Neuron (in vitro differentiated cells): ENCODE results near the gene ABHD18.
"Not testable (repeated sequence)": the region's sequence is repeated elsewhere in the genome, so short reads cannot be mapped to it uniquely, and the experiment has no call there.

Source experiments
- H2AFZ ChIP-seq: one replicate; pipeline ENCODE4 v1.6.1; 2013; ENCODE audit warnings: low read depth, mild to moderate bottlenecking, inconsistent platforms, low read length, moderate library complexity
- H3K27me3 ChIP-seq: one replicate; pipeline ENCODE4 v1.6.1; 2013; ENCODE audit warnings: low read length; ENCODE audit not compliant: insufficient read depth
- H3K36me3 ChIP-seq: one replicate; pipeline ENCODE4 v1.6.1; 2013; ENCODE audit warnings: low read length; ENCODE audit not compliant: insufficient read depth
- H3K4me1 ChIP-seq: one replicate; pipeline ENCODE4 v1.6.1; 2013; ENCODE audit warnings: low read length; ENCODE audit not compliant: insufficient read depth
- H3K4me3 ChIP-seq: 2 replicates; pipeline ENCODE4 v1.5.1; 2013; ENCODE audit warnings: mild to moderate bottlenecking, low read length, moderate library complexity
- H3K9me3 ChIP-seq: one replicate; pipeline ENCODE4 v1.6.1; 2013; ENCODE audit warnings: low read length

The ABHD18 gene

GRCh38 chr4:128006592-128006991 is 41.4 kb downstream of the ABHD18 start:
- Histone ChIP-seq H2AFZ (no peak overlapping the region), H3K27me3 (no peaks in the 10 kb centered on the region)

GRCh38 chr4:128009428-128009827 is 44.2 kb downstream of the ABHD18 start:
- no peak overlapping the region for H2AFZ ChIP-seq

More at GRCh38 chr4:128006592-128006991, 41.4 kb downstream of the ABHD18 start:
- H3K4me1 ChIP-seq = no peaks in the 10 kb centered on the region
- H3K4me3 ChIP-seq = no peak overlapping the region
- H3K9me3 ChIP-seq = no peaks in the 10 kb centered on the region
- peaks cover 2% of the 10 kb centered on the region for H3K36me3 ChIP-seq

GRCh38 chr4:128025319-128025718 is 60.1 kb downstream of the ABHD18 start:
- H2AFZ ChIP-seq = no peak overlapping the region
- no peaks in the 10 kb centered on the region for H3K27me3 ChIP-seq
- H3K4me1 ChIP-seq = no peaks in the 10 kb centered on the region
- no peak overlapping the region for H3K4me3 ChIP-seq
- H3K9me3 ChIP-seq = peaks cover 8% of the 10 kb centered on the region
- peaks cover 28% of the 10 kb centered on the region for H3K36me3 ChIP-seq

More at GRCh38 chr4:128009428-128009827, 44.2 kb downstream of the ABHD18 start:
- Histone ChIP-seq H3K4me3 (no peak overlapping the region), H3K4me1 (no peaks in the 10 kb centered on the region), H3K9me3 (no peaks in the 10 kb centered on the region), H3K27me3 (no peaks in the 10 kb centered on the region), H3K36me3 (peaks cover 6% of the 10 kb centered on the region)

- H3K27me3 ChIP-seq = no peaks in the 10 kb centered on the region
- no peak overlapping the region for H2AFZ ChIP-seq
- peaks cover 4% of the 10 kb centered on the region for H3K9me3 ChIP-seq
- H3K4me3 ChIP-seq = no peak overlapping the region
- peaks cover 14% of the 10 kb centered on the region for H3K36me3 ChIP-seq
- H3K4me1 ChIP-seq = no peaks in the 10 kb centered on the region
These were observed 64.7 kb downstream of the ABHD18 start for GRCh38 chr4:128029907-128030306.

- Histone ChIP-seq H3K4me1 (no peaks in the 10 kb centered on the region), H3K36me3 (peaks cover 17% of the 10 kb centered on the region), H3K9me3 (no peaks in the 10 kb centered on the region), H3K4me3 (no peak overlapping the region), H2AFZ (no peak overlapping the region), H3K27me3 (no peaks in the 10 kb centered on the region)
These were observed 66.7 kb downstream of the ABHD18 start for GRCh38 chr4:128031756-128032384.

GRCh38 chr4:128039568-128039967 is 74.4 kb downstream of the ABHD18 start:
- Histone ChIP-seq H3K27me3 (no peaks in the 10 kb centered on the region), H3K4me1 (no peaks in the 10 kb centered on the region), H3K9me3 (no peaks in the 10 kb centered on the region), H3K36me3 (peaks cover 2% of the 10 kb centered on the region), H3K4me3 (no peak overlapping the region), H2AFZ (no peak overlapping the region)

- H2AFZ ChIP-seq, H3K36me3 ChIP-seq, H3K4me3 ChIP-seq, H3K9me3 ChIP-seq, H3K27me3 ChIP-seq, H3K4me1 ChIP-seq: not testable (repeated sequence)
These were observed 81.8 kb downstream of the ABHD18 start for GRCh38 chr4:128047019-128047418.

GRCh38 chr4:128047514-128047913 is 82.3 kb downstream of the ABHD18 start:
- H3K27me3 ChIP-seq, H3K4me1 ChIP-seq, H3K9me3 ChIP-seq, H3K4me3 ChIP-seq, H3K36me3 ChIP-seq, H2AFZ ChIP-seq: not testable (repeated sequence)

- H3K4me3 ChIP-seq, H3K9me3 ChIP-seq, H2AFZ ChIP-seq, H3K4me1 ChIP-seq, H3K36me3 ChIP-seq, H3K27me3 ChIP-seq: not testable (repeated sequence)
These were observed 86.0 kb downstream of the ABHD18 start for GRCh38 chr4:128051229-128051628.

- not testable (repeated sequence) for H3K27me3 ChIP-seq, H3K9me3 ChIP-seq
These were observed 89.7 kb downstream of the ABHD18 start for GRCh38 chr4:128054907-128055306.

GRCh38 chr4:128055441-128056206 is 90.4 kb downstream of the ABHD18 start:
- not testable (repeated sequence) for H3K36me3 ChIP-seq, H2AFZ ChIP-seq, H3K27me3 ChIP-seq, H3K9me3 ChIP-seq, H3K4me3 ChIP-seq, H3K4me1 ChIP-seq

More at GRCh38 chr4:128054907-128055306, 89.7 kb downstream of the ABHD18 start:
- not testable (repeated sequence) for H3K4me3 ChIP-seq, H2AFZ ChIP-seq, H3K36me3 ChIP-seq, H3K4me1 ChIP-seq

GRCh38 chr4:128056396-128056795 is 91.2 kb downstream of the ABHD18 start:
- Histone ChIP-seq H2AFZ (no peak overlapping the region), H3K4me3 (no peak overlapping the region), H3K27me3 (no peaks in the 10 kb centered on the region), H3K36me3 (no peaks in the 10 kb centered on the region), H3K4me1 (no peaks in the 10 kb centered on the region), H3K9me3 (no peaks in the 10 kb centered on the region)

GRCh38 chr4:128060121-128060698 is 95.0 kb downstream of the ABHD18 start:
- peak overlapping the region; percentile 59 for H3K4me3 ChIP-seq
- no peaks in the 10 kb centered on the region for H3K27me3 ChIP-seq
- no peaks in the 10 kb centered on the region for H3K4me1 ChIP-seq
- peak overlapping the region; percentile 98 for H2AFZ ChIP-seq
- H3K9me3 ChIP-seq = no peaks in the 10 kb centered on the region
- H3K36me3 ChIP-seq = no peaks in the 10 kb centered on the region
